GM19467 (cell line): Measurements from ENCODE around the gene HOXD10.

Source experiments
- ATAC-seq: cut with Tn5 transposase; IDR thresholded peaks from one replicate; pipeline ENCODE4 v1.9.1; 2021; ENCODE audit warnings: mild to moderate bottlenecking, moderate library complexity; ENCODE audit not compliant: unreplicated experiment

Gene HOXD10

DNA sequence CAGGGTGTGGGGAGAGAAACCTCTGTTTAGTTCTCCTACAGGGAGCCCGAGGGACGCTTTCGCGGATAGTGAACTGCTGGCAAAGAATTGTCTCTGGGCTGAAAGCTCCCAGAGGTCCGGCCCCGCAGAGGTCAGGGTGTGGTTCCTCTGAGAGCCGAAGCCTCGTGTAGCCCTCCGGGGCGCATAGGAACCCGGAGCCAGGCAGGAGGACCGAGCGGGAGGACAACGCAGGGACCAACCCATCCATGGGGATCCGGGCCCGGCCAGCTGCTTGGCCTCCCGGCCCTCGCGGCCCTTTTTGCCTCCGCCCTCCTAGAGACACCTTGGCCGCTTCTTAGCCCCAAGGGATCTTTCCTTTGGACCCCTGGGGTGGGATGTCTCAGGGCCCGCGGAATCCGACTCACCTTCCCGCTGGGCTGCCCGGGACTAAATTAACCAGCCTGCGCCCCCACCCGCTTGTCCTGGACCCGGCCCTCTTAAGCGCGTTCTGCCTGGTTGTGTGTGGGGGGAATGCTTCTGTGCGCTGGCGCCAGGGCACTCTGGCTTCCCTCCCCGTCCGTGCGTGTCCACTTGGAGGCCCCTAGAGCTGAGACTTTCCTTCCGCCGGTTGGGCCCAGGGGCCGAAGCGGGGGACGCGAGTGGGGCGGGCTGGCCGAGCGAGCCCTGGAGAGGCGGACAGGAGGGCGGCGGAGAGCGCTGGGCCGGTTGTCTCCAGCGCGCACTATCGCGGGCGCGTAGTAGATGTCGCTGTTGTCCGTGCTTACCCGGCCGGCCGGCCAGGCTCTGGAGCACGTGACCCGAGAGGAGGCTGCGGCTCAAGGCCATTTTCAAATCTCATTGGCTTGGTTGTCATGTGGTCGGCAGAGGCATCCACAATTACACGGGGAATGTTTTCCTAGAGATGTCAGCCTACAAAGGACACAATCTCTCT is at the start of gene HOXD10:
HOXD10 (plus strand) TSS at position 896 of the 931 bp plus-strand sequence. CDS start 56 bp downstream, outside the sequence.
- no peak for ATAC-seq

DNA sequence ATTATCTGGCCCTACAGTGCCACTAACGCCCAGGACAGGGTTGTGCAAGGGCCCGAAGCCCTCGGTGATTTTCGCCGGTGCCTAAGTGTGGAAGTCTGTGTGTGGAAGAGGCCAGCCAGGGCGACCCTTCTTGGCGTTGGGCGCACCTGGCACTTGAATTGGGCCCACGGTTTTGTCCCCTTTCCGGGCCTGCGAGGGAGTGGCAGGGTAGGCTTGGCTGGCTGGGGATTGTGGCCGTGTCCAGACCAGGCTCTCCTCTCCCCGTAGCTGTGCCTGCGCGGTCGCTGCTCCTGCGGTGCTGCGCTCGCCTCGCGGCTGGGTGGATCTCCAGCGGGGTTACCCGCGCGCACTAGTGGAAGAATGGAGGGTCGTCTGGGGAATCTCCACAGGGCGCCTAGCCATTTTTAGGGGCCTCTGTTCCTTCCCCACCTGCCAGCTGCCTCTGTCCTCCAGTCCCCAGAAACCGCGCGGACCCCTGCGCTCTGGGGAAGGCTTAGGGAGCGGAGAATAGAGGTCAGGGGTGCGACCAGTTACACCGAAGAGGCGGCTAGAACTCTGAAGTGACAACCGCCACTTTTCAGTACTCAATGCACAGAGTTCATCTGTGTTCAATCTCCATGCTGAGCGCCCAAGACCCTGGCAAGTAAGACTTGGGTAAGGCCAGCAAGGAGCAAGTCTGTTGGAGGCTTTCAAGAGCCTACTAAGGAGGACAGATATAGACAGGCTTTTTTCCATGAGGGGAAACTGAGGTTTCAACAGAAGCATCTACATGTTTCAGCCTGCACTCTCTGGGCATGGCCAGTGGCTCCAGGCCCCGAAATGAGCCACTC is 48.8 kb upstream of the HOXD10 start:
- ATAC-seq: no peak

DNA sequence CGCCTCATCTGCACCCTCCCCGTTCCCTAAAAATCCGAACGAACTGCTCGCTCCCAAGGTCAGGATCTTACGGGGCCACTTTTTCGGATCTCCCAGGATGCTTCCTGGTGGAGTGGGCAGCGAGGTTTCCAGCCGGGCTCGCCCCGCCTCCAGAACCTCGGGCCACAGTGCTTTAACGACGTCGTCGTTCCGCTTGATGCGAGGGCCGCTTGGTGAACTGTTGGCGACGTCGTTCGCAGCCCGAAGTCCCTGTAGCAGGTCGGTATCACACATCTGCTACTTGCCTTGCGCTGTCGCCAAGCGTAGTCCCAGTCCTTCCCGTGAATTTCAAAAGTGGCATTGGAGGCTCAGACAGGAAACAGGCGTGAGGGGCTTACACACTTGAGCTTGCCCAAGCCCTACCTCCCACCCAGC is 48.2 kb upstream of the HOXD10 start:
- ATAC-seq: no peak

DNA sequence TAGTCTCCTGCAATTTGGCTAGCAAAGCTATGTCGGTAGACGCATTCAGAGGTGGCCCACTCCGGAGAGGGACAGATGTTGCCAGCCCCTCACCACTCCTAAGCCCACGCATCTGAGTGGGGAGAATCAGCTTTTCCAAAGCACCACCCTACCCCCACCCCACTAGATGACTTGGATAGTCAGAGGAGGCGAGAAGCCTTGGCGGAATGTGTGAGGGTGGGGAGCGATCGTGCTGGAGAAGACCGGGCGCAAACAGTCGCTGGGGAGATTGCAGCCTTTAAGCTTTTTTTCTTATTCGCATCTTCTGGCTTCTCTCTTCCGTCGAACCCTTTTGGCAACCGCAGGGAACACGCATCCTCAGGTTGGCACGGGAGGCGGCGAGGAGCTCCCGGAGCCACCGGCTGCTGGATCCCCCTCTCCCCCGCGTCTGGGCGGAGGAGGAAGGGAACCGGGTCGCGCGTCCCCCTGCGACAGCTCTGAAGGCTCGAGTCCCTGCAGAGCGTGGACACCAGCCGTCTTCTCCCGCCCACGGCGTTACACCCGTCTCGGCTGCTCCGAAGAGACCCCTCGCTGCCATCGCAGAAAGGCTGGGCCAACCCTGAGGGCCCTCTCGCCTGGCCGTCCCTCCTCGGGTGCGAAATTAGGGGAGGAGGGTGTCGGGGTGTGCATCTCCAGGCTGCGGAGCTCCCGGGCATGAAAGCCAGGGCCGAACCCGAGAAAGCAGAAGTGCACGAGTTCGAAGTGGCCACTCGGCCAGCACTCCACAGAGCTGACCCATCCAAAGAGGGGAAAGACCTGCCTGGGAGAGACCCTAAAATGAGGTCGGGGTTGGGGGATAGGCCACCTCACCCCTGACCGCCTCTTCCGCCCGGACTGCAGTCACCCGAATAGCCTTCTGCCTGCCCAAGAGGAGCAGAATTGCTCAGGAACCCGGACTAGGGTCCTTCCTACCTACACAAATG is 45.0 kb upstream of the HOXD10 start:
- no peak for ATAC-seq

DNA sequence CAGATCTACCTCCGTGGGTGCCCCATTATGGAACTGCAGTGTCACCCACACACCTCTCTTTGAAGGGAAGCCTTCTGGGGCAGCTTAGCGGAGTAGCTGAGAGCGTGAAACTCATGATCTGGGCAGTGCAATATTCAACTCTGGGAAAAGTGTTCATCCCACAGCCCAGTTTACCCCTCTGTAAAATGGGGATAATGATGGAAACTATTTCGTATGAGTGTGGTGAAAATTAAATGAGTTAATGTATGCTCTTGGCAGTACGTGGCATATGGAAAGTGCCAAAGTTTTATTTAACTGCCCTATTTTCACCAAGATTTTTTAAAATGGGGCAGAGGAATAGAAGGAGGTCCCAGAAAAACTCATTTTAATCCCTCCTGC is 44.3 kb upstream of the HOXD10 start:
- ATAC-seq: no peak

DNA sequence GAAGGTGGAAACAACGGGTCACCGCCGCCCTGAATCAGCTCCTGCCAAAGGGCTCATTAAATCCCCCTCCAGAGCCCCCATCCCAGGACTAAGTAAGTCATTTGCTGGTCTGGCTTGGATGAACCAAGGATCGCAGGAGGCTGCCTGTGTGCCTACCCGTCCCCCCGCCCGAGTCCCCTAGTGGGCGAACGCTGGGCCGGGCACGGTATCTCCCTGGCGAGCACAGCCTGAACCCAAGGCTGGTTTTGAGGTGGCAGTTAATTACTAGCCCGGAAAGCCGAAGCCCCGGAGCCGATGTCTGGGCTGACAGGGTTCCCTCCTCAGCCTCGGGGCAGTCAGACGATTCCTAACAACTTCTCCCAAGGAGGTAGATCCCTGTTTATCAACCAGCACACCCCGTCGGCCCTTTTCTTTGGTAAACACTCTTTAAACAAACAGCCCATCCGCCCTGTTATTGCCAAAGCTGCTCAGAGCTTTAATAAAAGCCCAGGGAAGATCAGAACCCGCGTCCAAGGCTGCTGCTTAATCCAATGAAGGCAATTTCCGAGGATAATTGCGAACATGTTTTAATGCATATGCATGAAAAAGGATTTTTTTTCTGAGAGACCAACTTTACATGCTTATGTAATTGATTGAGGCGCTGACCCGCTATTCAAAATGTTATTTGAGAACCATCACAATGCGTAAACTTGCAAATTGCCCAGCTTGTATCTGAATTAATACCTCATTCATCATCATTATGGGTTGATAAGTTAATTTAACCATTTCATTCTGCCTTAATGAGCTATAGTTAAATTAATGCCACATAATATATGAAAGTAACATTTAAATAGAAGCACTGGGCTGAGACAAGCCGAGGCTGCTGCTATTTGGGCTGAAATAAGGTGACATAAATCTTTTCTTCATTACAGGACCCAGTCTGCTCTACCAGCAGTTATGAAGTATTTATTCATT is 43.4 kb upstream of the HOXD10 start:
- no peak for ATAC-seq

DNA sequence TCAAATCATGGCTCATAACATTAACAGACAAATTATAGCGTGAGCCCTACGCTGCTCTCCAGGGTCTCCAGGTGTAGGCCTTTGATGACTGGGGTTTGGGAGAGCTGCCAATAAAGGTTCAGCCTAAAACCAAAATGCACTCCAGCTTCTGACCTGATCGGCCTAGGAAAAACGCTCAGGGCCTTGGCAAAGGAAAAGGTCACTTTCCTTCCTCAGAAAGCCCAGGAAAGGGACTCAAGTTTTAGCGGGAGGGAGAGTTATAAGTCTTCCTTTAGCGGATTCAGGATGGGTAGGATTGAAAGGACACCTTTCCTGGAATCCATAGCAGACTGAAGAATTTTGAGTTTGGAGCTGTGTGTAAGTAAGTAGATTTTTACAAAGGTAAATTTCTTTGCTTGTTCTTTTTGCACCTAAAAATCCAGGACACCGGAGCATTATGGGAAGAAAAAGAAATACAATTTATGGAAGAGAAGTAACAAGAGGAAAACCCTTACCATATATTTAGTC is 41.6 kb upstream of the HOXD10 start:
- ATAC-seq: no peak

DNA sequence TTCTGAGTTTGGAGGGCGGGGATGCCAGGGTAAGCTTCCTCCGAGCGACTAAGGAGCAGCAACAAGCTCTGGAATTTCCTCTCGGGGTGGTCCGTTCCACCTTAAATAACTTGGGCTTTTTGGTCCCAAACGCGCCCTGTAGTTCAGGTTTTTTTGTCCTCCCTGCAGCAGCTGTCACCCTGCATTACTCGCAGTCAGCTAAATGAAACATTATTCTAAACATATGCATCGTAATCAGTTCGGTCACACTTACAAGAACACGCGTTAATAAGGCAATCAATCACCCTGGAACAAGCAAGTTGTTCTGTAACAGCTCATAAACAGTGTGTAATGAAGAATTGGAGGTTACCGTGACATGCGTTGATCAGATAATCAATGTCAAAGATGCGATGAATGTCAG is 41.1 kb upstream of the HOXD10 start:
- ATAC-seq: no peak

DNA sequence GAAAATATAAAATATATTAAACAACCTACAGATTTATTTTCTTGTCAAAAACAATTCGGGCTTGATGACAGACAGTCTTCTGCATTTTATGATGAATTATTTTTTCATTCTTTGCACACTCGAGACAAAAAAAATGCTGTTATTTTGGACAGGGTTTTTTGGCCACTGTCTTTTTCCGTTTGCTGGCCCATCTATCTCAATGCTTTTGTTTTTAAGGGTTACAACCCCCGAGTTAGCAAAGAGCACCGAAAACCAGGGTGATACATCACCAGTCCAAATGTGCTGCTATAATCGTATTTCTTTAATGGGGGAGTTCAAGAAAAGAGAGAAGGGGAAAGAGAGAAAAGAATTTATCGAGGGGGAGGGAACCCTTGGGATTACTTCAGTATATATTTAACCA is 40.5 kb upstream of the HOXD10 start:
- no peak for ATAC-seq

DNA sequence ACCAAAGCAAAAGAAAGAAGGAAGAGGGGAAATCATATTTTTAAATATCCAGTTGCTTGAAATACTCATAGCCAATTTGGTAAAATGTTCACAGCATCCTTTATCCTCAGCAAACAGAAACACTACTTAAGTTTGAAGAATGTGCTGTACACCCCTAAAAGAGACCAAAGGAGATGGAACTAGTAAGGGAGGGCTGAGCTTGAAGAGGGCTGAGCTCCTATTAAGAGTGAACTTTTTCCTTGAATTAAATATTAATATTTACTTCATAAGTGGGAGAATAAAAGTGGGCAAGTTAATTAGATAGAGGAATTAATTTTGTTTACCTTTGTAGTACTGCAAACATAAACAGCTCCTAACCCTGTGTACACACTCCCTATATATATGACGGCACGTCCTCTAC is 39.8 kb upstream of the HOXD10 start:
- ATAC-seq: no peak

DNA sequence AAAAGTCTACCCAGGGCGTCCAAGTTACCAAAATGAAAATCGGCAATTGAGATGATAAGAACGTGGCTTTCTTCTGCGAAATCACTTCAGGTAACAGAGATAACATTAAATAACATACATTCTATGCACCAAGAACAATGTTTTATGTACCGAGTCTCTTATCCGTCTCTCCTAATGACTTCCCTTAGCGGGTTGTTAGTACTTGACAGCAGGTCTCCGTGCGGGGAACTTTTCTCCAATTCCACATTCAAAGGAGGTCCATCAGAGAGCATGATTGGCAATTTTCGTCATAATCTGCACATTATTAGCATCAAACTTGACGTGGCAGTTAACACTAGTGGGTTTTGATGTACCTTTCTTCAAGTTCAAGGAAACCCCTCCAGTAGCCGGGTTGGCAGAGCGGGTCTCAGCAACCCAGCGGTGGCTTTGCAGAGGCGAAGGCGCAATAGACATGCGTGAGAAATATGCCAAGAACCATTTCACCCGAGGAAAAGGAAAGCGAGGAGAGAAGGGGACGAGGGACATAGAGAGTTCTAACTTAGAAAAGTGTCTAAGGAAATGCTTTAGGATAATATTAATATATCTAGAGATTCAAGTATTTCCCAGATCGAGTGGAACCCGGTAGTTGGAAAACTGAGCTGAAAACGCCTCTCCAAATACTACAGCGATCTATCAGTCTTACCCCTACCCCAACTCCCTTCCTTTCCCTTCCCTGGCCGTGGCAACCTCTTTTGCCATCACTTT is 37.9 kb upstream of the HOXD10 start:
- ATAC-seq: no peak

DNA sequence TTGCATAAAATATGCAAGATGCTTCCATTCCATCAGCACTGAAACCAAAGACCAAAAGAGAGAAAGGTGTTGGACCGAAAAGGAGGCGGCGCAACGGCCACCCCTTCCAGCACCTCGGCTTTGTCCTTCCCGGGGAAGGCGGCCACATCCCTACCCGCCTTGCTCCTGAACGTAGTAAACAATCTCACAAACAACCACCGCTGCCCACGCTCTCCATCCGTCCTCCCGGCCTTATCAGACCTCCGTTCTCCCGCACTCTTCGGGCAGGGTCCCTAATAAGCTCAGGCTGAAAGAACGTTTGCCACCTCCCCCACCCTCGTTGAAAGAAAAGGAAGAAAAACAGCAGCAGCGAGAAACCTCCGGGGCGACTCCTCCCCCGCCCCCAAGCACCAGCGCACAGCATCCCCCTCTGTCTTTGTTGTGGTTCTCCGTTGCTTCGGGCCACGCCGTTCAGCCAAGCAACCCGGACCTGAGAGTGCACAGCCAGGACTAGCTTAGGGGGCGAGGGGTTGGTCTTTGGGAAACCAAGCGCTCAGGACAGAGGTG is 37.2 kb upstream of the HOXD10 start:
- no peak for ATAC-seq

DNA sequence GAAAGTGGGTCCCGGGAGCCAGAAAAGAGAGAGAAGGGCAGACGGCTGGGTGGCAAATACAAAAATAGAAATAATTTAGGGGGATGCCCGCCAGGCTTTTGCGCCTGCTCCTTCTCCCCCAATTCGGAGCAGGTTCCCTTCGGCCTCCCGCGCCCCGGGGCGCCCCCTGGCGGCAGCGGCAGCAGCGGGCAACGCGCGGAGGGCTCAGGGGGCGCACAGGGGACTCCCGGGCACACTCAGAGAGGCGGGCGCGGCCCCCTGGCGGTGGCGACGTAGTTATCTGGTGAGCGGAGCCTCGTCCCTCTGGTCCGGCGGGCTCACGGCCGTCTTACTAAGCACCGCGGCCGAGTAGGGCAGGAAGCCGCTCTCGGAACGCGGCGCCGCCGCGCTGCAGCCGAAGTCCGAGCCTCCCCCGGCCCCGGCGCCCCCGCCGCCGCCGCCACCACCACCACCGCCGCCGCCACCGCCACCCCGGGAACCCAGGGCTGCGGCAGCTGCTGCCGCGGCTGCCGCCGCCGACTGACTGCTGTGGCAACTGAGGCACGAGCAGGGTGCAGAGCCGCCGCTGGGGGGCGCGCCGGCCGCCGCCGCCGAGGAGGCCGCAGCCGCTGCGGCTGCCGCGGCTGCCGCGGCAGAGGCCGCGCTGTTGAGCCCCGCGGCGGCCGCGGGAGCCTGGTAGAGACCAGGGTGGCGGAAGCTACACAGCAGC is 36.6 kb upstream of the HOXD10 start:
- no peak for ATAC-seq

DNA sequence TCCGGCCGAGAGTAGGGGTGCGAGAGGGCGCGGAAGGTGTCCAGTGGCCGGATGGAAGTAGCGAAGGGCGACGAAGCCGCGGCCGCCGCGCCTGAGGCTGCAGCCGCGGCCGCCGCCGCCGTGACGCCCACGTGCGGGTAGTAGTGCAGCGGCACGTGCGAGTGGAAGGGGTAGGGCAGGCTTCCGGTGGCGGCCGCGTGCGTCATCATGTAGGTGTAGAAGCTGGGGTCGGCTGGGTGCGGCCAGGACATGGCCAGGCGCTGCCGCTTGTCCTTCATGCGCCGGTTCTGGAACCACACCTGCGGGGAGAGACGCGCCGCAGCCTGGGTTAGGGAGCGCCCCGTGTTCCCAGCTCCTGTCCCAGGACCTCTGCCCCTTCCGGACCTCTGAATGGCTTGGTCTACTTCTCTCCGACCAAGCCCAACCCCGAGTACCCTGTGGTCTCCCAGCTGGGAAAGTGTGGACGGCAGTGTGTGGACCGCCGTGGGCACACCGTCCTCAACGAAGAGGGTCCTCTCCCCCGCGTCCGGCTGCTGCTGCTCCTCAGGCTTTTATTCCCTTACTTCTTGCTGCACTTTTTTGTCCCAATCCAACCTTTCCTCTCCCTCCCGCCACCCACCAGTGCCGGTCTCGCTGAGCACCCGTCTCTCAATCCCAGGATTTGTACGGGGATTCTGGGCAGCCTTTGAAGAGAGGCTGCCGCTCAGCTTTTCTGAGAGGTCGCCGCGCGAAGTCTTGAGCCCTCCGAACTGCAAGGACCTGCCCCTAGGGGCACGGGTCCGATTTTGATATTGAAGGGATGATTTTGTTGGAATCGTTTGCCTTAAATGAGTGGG is 35.8 kb upstream of the HOXD10 start:
- ATAC-seq: no peak

DNA sequence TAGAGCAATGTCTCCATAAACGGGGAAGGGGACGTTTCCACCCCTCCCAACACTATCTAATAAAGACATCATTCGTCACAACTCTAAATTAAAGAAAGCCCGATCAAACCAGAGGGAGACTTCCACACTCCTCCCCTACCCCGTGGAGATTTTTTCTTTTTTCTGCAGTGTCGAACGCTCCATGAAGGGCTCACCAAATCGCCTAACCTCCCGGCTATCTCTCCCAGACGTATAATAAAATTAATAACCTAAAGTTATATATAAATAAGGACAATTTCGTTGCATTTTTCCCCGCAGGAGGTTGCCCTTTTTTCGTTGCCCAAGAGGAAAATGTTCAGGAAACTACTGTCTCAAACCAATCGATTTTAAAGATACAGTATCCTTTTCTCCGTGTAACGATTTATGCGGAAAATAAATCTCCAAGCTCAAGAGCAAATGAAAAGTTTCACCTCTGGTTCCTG is 35.2 kb upstream of the HOXD10 start:
- no peak for ATAC-seq

DNA sequence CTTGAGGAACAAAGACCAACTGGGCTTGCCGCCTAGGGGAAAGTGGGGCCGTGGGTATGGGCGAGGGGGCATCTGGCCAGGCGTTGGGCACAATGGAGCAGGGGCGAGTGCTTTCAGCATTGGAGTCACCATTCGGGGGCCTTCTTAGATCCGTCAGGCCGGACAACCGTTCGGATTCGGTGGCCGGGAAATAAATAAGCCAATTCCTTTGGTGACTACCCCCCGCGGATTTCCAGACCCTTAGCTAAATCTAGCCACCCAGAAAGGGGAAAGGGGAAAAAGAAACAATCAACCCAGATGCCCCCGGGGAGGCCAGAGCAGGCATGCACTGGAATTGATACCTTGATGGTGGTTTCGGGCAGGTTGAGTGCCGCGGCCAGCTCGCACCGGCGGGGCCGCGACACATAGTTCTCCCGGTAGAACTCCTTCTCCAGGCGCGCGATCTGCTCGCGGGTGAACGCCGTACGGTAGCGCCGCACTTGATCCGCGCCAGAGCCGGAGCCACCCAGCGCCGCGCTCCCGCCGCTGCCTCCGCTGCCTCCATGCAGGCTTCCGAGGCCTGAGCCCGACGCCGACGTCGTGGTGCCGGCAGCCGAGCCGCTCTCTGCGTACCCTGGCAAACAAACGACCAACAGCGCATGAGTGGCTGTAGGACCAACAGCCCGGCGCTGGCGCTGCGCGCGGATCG is 34.6 kb upstream of the HOXD10 start:
- no peak for ATAC-seq
